ENCODE results near the gene TBXAS1. TPM values are rescaled to one million over a fixed set of nuclear protein-coding genes. Genes with fewer than 3 reads are reported as not detected.
A peak's percentile ranks its signal among the peaks of the same experiment; 100 is the strongest.

TBXAS1 gene
- total RNA-seq, 1 donor = not detected

DNA sequence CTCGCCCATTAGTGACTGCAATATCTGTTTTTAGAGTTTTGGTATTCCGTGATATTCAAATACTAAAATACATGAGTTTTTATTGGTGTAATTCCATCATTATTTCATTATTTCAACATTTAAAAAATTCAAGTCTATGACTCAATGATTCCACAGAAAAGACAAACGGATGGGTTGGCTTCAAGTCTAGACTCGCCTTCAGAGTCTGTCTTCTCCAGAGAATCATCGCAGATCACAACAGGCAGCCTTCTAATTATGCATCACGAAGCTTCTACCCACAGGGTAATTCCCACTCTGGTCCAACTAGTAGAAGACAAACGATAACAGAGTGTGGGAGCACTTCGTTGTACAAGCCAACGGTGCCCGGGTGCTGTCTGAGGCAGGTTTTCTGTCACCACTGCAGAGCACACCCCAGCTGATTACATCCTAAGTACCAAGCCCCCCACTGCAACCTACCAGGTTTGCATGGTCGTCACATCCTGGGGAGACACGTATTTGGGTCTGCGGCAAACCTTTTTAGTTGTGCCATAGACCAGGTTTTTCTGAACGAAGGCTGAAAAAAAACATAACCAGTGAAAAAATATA, 204.8 kb downstream of the TBXAS1 start:
- DNase-seq (ENCODE audit: low read depth) = no peak
- no peak overlapping the region for H3K4me3 ChIP-seq (ENCODE audit: low read depth, low read length)
- TF ChIP-seq, protein P1, sequence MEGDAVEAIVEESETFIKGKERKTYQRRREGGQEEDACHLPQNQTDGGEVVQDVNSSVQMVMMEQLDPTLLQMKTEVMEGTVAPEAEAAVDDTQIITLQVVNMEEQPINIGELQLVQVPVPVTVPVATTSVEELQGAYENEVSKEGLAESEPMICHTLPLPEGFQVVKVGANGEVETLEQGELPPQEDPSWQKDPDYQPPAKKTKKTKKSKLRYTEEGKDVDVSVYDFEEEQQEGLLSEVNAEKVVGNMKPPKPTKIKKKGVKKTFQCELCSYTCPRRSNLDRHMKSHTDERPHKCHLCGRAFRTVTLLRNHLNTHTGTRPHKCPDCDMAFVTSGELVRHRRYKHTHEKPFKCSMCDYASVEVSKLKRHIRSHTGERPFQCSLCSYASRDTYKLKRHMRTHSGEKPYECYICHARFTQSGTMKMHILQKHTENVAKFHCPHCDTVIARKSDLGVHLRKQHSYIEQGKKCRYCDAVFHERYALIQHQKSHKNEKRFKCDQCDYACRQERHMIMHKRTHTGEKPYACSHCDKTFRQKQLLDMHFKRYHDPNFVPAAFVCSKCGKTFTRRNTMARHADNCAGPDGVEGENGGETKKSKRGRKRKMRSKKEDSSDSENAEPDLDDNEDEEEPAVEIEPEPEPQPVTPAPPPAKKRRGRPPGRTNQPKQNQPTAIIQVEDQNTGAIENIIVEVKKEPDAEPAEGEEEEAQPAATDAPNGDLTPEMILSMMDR (IDR thresholded peaks at IDR 0.05; ENCODE audit: insufficient read depth, low read depth, low read length) = no peak

- no peak for DNase-seq (ENCODE audit: low read depth)
- TF ChIP-seq, protein P1 (IDR thresholded peaks at IDR 0.05; ENCODE audit: insufficient read depth, low read depth, low read length) = no peak
- no peak overlapping the region for H3K4me3 ChIP-seq (ENCODE audit: low read depth, low read length)
Observed at GRCh38 chr7:140034421-140034820, 205.4 kb downstream of the TBXAS1 start.

- TF ChIP-seq, protein P1 (IDR thresholded peaks at IDR 0.05; ENCODE audit: insufficient read depth, low read depth, low read length) = no peak
- H3K4me3 ChIP-seq (ENCODE audit: low read depth, low read length) = no peak overlapping the region
Observed at GRCh38 chr7:140035400-140036223, 206.5 kb downstream of the TBXAS1 start.

DNA sequence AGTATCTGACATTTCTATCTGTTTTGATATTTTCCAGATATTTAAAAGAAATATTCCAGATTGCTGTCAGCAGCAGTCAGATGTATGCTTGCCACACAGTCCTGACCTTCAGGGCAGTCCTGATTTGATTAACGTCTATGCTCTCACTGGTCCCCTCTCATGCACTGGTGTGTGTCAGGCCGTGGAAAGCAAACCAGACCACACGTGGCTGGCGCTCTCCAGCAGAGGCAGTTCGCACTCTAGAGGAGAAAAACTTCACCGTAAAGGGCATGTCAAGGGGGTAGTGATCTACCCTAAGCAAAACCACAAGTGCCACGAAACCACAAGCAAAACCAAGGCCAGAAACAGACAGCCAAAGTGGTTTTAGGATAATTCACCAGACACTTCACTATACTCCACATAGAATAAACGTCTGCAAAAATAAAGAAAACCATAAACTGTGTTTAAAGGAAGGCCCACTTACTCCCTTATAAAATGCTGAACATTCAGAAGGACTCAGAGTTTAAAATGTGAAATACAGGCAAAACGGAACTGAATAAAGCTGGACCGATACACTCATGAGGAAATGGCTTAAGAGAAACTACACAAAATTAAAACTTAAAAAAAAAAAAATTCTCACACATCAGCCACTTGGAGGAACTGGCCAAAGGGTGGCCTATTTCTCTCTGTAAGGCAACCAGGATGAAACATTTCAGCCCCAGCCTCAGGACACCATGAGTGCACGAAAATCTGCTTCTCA, 207.3 kb downstream of the TBXAS1 start:
- TF ChIP-seq, protein P1 (IDR thresholded peaks at IDR 0.05; ENCODE audit: insufficient read depth, low read depth, low read length) = no peak
- DNase-seq (ENCODE audit: low read depth) = peak; percentile 52
- H3K4me3 ChIP-seq (ENCODE audit: low read depth, low read length) = no peak overlapping the region

More at GRCh38 chr7:140035400-140036223, 206.5 kb downstream of the TBXAS1 start:
- peak; percentile 46 for DNase-seq (ENCODE audit: low read depth)

GRCh38 chr7:140039066-140039465, 210.0 kb downstream of the TBXAS1 start:
- TF ChIP-seq, protein P1 (IDR thresholded peaks at IDR 0.05; ENCODE audit: insufficient read depth, low read depth, low read length) = no peak
- H3K4me3 ChIP-seq (ENCODE audit: low read depth, low read length) = no peak overlapping the region
- no peak for DNase-seq (ENCODE audit: low read depth)

DNA sequence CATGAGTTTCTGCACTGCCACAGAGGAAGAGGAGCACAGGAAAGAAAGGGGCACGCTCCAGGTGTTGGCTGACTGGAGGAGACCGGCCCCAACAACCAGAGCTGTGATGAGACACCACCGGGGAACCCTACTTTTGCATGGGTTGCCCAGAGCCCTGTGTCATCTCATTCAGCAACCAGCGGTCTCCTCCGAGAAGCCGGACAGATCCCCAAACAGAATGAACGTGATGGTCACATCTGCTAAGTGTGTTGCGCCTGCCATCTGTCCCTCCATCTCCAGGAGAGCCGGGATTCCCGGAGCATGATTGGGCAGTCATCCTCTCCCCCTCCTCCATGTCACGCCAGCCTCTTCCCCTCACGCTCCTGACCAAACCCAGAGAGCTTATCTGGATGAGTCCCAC, 210.8 kb downstream of the TBXAS1 start:
- TF ChIP-seq, protein P1 (IDR thresholded peaks at IDR 0.05; ENCODE audit: insufficient read depth, low read depth, low read length) = no peak
- no peak overlapping the region for H3K4me3 ChIP-seq (ENCODE audit: low read depth, low read length)
- no peak for DNase-seq (ENCODE audit: low read depth)

All from fibroblast of villous mesenchyme (primary cell).